ENCODE results near the gene ADD3.

GRCh38 chr10:110011681-110012080 is 3.9 kb downstream of the ADD3 start:
- TF ChIP-seq CTCF (IDR thresholded peaks at IDR 0.05) = no peak
- TF ChIP-seq POLR2A (IDR thresholded peaks at IDR 0.05) = no peak

All from body of pancreas (tissue), 4 donors.